GM10248 (cell line): ENCODE measurements around the gene LRRC32.

Experiments used
- CTCF ChIA-PET: fragments of 300-600 bp; sonication (Branson Sonifier 250); formaldehyde crosslinking; extraction: SDS; loops from one replicate; lab custom pipeline; 2021; ENCODE audit warnings: antibody characterized with exemption; lab: Yijun Ruan, JAX
- POLR2A ChIA-PET: fragments of 350-650 bp; sonication (Branson Sonifier 250); formaldehyde crosslinking; extraction: SDS; loops from one replicate; lab custom pipeline; 2020; ENCODE audit warnings: antibody characterized with exemption; lab: Yijun Ruan, JAX
- DNase-seq: peaks from one replicate; pipeline ENCODE4 v3.0.0; 2012; ENCODE audit errors: extremely low spot score
- CTCF ChIP-seq: IDR thresholded peaks from 2 replicates; pipeline ENCODE4 v1.5.1; 2012; ENCODE audit warnings: mild to moderate bottlenecking, low read depth; ENCODE audit errors: extremely low read depth, missing control alignments, control extremely low read depth

The LRRC32 gene

GRCh38 chr11:76683161-76684095 is 12.9 kb upstream of the LRRC32 start:
- no peak for TF ChIP-seq CTCF
- DNase-seq = no peak
- ChIA-PET POLR2A (no interaction called here), CTCF (interaction anchor here (0.9 to 3.9 kb wide), 5 partner anchors 9 to 476 kb away, joined by 3 to 26 read pairs (median 8); no protein-coding TSS in a partner anchor)

GRCh38 chr11:76682684-76683083 is 12.1 kb upstream of the LRRC32 start:
- no peak for DNase-seq
- CTCF ChIA-PET = interaction anchor here (0.9 to 3.9 kb wide), 5 partner anchors 10 to 475 kb away, joined by 3 to 26 read pairs (median 8); no protein-coding TSS in a partner anchor
- no peak for TF ChIP-seq CTCF
- POLR2A ChIA-PET = no interaction called here

- DNase-seq = no peak
- POLR2A ChIA-PET = no interaction called here
- no peak for TF ChIP-seq CTCF
- CTCF ChIA-PET = interaction anchor here (0.6 to 3.9 kb wide), 7 partner anchors 9 to 475 kb away, joined by 3 to 26 read pairs (median 5); no protein-coding TSS in a partner anchor
Observed at GRCh38 chr11:76682106-76682505, 11.6 kb upstream of the LRRC32 start.

GRCh38 chr11:76680518-76681425 is 10.2 kb upstream of the LRRC32 start:
- peak; percentile 84 for DNase-seq
- peak; percentile 74 for TF ChIP-seq CTCF
- ChIA-PET CTCF (interaction anchor here (0.8 to 9.4 kb wide), 13 partner anchors 9 to 473 kb away, joined by 3 to 72 read pairs (median 5); no protein-coding TSS in a partner anchor), POLR2A (no interaction called here)

GRCh38 chr11:76678321-76678720 is 7.8 kb upstream of the LRRC32 start:
- POLR2A ChIA-PET = no interaction called here
- TF ChIP-seq CTCF = no peak
- no peak for DNase-seq
- CTCF ChIA-PET = interaction anchor here (1.3 to 9.4 kb wide), 3 partner anchors 9 to 156 kb away, joined by 3 to 72 read pairs (median 5); no protein-coding TSS in a partner anchor

GRCh38 chr11:76677458-76677765 is 6.9 kb upstream of the LRRC32 start:
- no peak for DNase-seq
- no peak for TF ChIP-seq CTCF
- POLR2A ChIA-PET = no interaction called here
- CTCF ChIA-PET = interaction anchor here (0.7 to 9.4 kb wide), 5 partner anchors 12 to 525 kb away, joined by 3 to 72 read pairs (median 4); no protein-coding TSS in a partner anchor
